SK-N-SH treated with all-trans-retinoic acid at 6 μM for 48 hours (cell line): ENCODE data around the gene RASEF.

ENCODE experiments used
- ATAC-seq: fragments of 200-7000 bp; cut with Tn5 transposase; 3 replicates; pipeline ENCODE4 v1.9.1; 2020; ENCODE audit warnings: mild to moderate bottlenecking, moderate library complexity
- ARNTL ChIP-seq: fragments of 450-650 bp; formaldehyde crosslinking; IDR thresholded peaks from 2 replicates; pipeline ENCODE4 v1.5.0; 2020; ENCODE audit warnings: low read depth, mild to moderate bottlenecking, moderate library complexity, borderline replicate concordance
- BACH2 ChIP-seq: fragments of 250-450 bp; sonication (Bioruptor Pico); IDR thresholded peaks from 2 replicates; pipeline ENCODE4 v1.9.0; 2021; ENCODE audit warnings: mild to moderate bottlenecking, borderline replicate concordance
- CSDC2 ChIP-seq: fragments of 250-450 bp; sonication (Bioruptor Pico); IDR thresholded peaks from 2 replicates; pipeline ENCODE4 v1.5.0; 2020; ENCODE audit warnings: mild to moderate bottlenecking, moderate library complexity
- ESRRG ChIP-seq: fragments of 250-450 bp; sonication (Bioruptor Pico); IDR thresholded peaks from 2 replicates; pipeline ENCODE4 v1.6.1; 2021; ENCODE audit warnings: mild to moderate bottlenecking
- ISL1 ChIP-seq: fragments of 250-450 bp; sonication (Bioruptor Pico); IDR thresholded peaks from 2 replicates; pipeline ENCODE4 v2.1.2; 2022; ENCODE audit warnings: mild to moderate bottlenecking, moderate library complexity
- OSR1 ChIP-seq: fragments of 250-450 bp; sonication (Bioruptor Pico); IDR thresholded peaks from 2 replicates; pipeline ENCODE4 v1.8.0; 2022; ENCODE audit warnings: moderate library complexity, mild to moderate bottlenecking, inconsistent platforms
- RARB ChIP-seq: fragments of 250-450 bp; sonication (Bioruptor Pico); IDR thresholded peaks from 2 replicates; pipeline ENCODE4 v1.8.0; 2021; ENCODE audit warnings: mild to moderate bottlenecking, moderate library complexity
- SNAI2 ChIP-seq: fragments of 250-450 bp; sonication (Bioruptor Pico); IDR thresholded peaks from 2 replicates; pipeline ENCODE4 v1.5.0; 2020; ENCODE audit warnings: mild to moderate bottlenecking, moderate library complexity
- TCF4 ChIP-seq: fragments of 250-450 bp; sonication (Bioruptor Pico); IDR thresholded peaks from 2 replicates; pipeline ENCODE4 v1.8.0; 2021; ENCODE audit warnings: mild to moderate bottlenecking, moderate library complexity, borderline replicate concordance
- TOX ChIP-seq: fragments of 250-450 bp; sonication (Bioruptor Pico); IDR thresholded peaks from 2 replicates; pipeline ENCODE4 v1.8.0; 2021; ENCODE audit warnings: mild to moderate bottlenecking, moderate library complexity, borderline replicate concordance
- ZC3H10 ChIP-seq: fragments of 250-450 bp; sonication (Bioruptor Pico); IDR thresholded peaks from 2 replicates; pipeline ENCODE4 v1.5.1; 2021; ENCODE audit warnings: mild to moderate bottlenecking, moderate library complexity
- ZFP3 ChIP-seq: fragments of 250-450 bp; sonication (Bioruptor Pico); IDR thresholded peaks from 2 replicates; pipeline ENCODE4 v1.5.0; 2020; ENCODE audit warnings: mild to moderate bottlenecking, moderate library complexity
- ZFP30 ChIP-seq: fragments of 450-650 bp; formaldehyde crosslinking; IDR thresholded peaks from 2 replicates; pipeline ENCODE4 v1.5.0; 2022; ENCODE audit warnings: mild to moderate bottlenecking, moderate library complexity
- ZNF565 ChIP-seq: fragments of 450-650 bp; formaldehyde crosslinking; conservative IDR thresholded peaks from 2 replicates; pipeline ENCODE4 v1.5.0; 2020; ENCODE audit warnings: low read depth, mild to moderate bottlenecking, moderate library complexity
- ZNF70 ChIP-seq: fragments of 450-650 bp; formaldehyde crosslinking; IDR thresholded peaks from 2 replicates; pipeline ENCODE4 v1.5.0; 2020; ENCODE audit warnings: mild to moderate bottlenecking, moderate library complexity
- TF ChIP-seq, protein P1 (sequence below): fragments of 250-450 bp; sonication (Bioruptor Pico); IDR thresholded peaks from 2 replicates; pipeline ENCODE4 v1.8.0; 2020; ENCODE audit warnings: mild to moderate bottlenecking, moderate library complexity, borderline replicate concordance
- TF ChIP-seq, protein P2 (sequence below): fragments of 250-450 bp; sonication (Bioruptor Pico); IDR thresholded peaks from 2 replicates; pipeline ENCODE4 v1.5.1; 2020; ENCODE audit warnings: low read depth, mild to moderate bottlenecking, moderate library complexity
- TF ChIP-seq, protein P3 (sequence below): fragments of 250-450 bp; sonication (Bioruptor Pico); IDR thresholded peaks from 2 replicates; pipeline ENCODE4 v1.5.1; 2021; ENCODE audit warnings: mild to moderate bottlenecking, moderate library complexity
- TF ChIP-seq, protein P4 (sequence below): fragments of 250-450 bp; sonication (Bioruptor Pico); IDR thresholded peaks from 2 replicates; pipeline ENCODE4 v1.5.0; 2020; ENCODE audit warnings: mild to moderate bottlenecking, moderate library complexity

Gene RASEF

DNA sequence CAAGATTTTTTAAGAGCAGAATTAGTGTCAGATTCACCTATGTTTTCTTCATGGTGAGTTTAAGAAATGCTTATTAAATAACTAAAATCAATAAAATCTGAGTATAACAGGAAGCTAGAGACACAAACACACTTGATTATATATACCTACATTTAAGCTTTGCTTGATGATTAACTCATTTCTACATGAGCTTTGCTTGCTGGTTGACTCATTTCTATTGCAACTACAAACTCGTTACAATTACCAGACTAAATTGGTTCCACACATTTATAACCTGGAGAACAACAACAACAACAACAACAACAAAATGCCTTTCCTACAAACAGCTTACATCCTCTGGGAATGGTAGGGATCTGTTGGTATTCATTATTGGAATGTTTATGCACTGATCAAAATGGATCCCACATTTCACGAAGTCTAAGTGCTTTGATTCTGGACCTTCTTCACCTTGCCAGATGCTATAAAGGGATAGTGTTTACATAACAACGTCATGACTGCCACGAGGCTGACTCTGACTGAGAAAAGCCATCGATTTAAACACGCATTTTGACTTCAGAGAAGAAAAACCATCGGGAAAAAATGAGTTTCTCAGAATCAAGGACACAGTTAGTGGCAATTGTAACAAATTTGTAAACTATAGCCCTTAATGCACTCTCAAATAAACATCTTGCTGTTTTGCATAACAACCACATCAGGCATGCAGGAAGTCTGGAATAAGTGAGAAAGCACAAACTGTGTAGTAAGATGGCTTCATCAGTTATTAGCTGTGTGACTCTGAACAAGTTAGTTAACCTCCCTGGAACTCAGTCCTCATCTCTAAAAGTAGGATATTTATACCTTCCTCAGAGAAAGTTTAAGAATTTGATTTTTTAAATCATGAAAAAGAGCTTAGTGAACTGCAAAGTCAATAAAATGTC lies 49.8 kb downstream of the RASEF start (continued):
- TF ChIP-seq, protein P1, sequence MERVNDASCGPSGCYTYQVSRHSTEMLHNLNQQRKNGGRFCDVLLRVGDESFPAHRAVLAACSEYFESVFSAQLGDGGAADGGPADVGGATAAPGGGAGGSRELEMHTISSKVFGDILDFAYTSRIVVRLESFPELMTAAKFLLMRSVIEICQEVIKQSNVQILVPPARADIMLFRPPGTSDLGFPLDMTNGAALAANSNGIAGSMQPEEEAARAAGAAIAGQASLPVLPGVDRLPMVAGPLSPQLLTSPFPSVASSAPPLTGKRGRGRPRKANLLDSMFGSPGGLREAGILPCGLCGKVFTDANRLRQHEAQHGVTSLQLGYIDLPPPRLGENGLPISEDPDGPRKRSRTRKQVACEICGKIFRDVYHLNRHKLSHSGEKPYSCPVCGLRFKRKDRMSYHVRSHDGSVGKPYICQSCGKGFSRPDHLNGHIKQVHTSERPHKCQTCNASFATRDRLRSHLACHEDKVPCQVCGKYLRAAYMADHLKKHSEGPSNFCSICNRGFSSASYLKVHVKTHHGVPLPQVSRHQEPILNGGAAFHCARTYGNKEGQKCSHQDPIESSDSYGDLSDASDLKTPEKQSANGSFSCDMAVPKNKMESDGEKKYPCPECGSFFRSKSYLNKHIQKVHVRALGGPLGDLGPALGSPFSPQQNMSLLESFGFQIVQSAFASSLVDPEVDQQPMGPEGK (CRISPR knock-in tag): no peak
- TF ChIP-seq, protein P2, sequence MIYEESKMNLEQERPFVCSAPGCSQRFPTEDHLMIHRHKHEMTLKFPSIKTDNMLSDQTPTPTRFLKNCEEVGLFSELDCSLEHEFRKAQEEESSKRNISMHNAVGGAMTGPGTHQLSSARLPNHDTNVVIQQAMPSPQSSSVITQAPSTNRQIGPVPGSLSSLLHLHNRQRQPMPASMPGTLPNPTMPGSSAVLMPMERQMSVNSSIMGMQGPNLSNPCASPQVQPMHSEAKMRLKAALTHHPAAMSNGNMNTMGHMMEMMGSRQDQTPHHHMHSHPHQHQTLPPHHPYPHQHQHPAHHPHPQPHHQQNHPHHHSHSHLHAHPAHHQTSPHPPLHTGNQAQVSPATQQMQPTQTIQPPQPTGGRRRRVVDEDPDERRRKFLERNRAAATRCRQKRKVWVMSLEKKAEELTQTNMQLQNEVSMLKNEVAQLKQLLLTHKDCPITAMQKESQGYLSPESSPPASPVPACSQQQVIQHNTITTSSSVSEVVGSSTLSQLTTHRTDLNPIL (CRISPR knock-in tag): no peak
- no peak for TF ChIP-seq ARNTL (CRISPR knock-in tag)
- TF ChIP-seq ESRRG: no peak
- TF ChIP-seq ZC3H10 (CRISPR knock-in tag): no peak
- no peak for TF ChIP-seq ZFP3 (CRISPR knock-in tag)
- TF ChIP-seq RARB: no peak
- TF ChIP-seq BACH2: no peak
- TF ChIP-seq ZFP30 (CRISPR knock-in tag): no peak
- no peak for TF ChIP-seq TCF4 (CRISPR knock-in tag)
- TF ChIP-seq TOX (CRISPR knock-in tag): no peak

DNA sequence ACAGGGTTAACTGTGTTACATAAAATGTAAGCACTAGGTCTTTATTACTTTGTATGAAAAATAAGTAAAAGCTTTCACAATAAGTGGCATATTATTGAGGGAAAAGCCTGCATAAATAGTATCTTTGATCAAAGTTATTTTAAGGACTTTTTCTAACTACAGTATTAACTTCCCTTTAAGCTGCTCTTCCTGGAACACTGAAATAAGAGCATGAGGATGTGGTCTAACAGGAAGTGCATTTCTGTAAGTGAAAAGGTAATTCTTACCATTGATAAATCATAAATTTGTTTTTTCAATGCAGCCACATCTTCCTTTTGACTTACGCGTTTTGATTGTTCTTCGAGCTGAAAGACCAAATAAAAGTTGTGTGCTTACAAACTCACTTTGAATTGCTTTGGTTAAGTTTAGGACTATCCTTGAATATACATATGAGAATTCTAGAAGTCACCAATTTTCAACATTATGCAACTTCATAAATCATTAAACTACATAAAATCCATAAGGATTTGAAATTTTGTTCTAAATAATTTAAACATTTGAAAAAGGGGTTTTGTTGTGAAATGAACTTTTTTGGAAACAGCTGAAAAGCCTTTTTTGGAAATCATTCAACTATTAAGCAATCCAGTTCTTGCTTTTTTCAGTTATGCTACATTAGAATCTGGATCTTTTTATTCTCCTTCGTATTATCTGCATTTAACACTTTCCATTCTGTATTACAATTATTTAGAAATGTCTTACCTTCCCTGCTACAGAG lies 50.6 kb downstream of the RASEF start:
- ATAC-seq: no peak
- TF ChIP-seq, protein P2 (CRISPR knock-in tag): no peak
- TF ChIP-seq ZNF565 (CRISPR knock-in tag): no peak
- no peak for TF ChIP-seq OSR1 (CRISPR knock-in tag)
- TF ChIP-seq SNAI2 (CRISPR knock-in tag): no peak
- TF ChIP-seq ZNF70: no peak
- TF ChIP-seq, protein P3, sequence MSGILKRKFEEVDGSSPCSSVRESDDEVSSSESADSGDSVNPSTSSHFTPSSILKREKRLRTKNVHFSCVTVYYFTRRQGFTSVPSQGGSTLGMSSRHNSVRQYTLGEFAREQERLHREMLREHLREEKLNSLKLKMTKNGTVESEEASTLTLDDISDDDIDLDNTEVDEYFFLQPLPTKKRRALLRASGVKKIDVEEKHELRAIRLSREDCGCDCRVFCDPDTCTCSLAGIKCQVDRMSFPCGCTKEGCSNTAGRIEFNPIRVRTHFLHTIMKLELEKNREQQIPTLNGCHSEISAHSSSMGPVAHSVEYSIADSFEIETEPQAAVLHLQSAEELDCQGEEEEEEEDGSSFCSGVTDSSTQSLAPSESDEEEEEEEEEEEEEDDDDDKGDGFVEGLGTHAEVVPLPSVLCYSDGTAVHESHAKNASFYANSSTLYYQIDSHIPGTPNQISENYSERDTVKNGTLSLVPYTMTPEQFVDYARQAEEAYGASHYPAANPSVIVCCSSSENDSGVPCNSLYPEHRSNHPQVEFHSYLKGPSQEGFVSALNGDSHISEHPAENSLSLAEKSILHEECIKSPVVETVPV (CRISPR knock-in tag): no peak
- TF ChIP-seq, protein P1 (CRISPR knock-in tag): no peak
- TF ChIP-seq ESRRG: no peak
- no peak for TF ChIP-seq TOX (CRISPR knock-in tag)
- no peak for TF ChIP-seq ZFP30 (CRISPR knock-in tag)
- no peak for TF ChIP-seq ZC3H10 (CRISPR knock-in tag)
- no peak for TF ChIP-seq ISL1 (CRISPR knock-in tag)
- TF ChIP-seq RARB: no peak

DNA sequence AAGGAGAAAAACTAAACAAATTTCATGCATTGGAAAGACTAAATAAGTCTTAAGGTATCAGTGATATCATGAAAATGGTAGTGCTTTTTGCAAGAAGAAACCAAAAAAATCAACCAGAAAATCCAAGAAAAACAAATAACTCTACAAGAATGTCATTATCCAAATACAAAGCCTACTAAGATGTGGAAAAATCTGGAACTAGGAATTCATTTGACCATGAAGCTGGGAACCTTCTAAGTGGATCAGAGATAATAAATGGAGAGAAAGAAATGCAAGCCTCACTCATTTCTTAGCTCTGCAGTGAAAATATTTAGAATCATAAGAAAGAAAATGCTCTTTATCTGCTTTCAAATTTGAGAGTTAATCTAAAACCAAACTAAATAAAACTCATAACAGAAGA lies 51.3 kb downstream of the RASEF start:
- ATAC-seq: no peak
- TF ChIP-seq ISL1 (CRISPR knock-in tag) (no peak), TOX (CRISPR knock-in tag) (no peak), OSR1 (CRISPR knock-in tag) (no peak), ZNF565 (CRISPR knock-in tag) (no peak), ESRRG (no peak), ZFP3 (CRISPR knock-in tag) (no peak), ZNF70 (no peak), CSDC2 (no peak), TCF4 (CRISPR knock-in tag) (no peak), ZC3H10 (CRISPR knock-in tag) (no peak)
- TF ChIP-seq, protein P4, sequence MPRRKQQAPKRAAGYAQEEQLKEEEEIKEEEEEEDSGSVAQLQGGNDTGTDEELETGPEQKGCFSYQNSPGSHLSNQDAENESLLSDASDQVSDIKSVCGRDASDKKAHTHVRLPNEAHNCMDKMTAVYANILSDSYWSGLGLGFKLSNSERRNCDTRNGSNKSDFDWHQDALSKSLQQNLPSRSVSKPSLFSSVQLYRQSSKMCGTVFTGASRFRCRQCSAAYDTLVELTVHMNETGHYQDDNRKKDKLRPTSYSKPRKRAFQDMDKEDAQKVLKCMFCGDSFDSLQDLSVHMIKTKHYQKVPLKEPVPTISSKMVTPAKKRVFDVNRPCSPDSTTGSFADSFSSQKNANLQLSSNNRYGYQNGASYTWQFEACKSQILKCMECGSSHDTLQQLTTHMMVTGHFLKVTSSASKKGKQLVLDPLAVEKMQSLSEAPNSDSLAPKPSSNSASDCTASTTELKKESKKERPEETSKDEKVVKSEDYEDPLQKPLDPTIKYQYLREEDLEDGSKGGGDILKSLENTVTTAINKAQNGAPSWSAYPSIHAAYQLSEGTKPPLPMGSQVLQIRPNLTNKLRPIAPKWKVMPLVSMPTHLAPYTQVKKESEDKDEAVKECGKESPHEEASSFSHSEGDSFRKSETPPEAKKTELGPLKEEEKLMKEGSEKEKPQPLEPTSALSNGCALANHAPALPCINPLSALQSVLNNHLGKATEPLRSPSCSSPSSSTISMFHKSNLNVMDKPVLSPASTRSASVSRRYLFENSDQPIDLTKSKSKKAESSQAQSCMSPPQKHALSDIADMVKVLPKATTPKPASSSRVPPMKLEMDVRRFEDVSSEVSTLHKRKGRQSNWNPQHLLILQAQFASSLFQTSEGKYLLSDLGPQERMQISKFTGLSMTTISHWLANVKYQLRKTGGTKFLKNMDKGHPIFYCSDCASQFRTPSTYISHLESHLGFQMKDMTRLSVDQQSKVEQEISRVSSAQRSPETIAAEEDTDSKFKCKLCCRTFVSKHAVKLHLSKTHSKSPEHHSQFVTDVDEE (CRISPR knock-in tag): no peak
- TF ChIP-seq, protein P2 (CRISPR knock-in tag): no peak
- TF ChIP-seq, protein P1 (CRISPR knock-in tag): no peak
